Activated CD4-positive, alpha-beta T cell treated with anti-CD3 and anti-CD28 coated beads, Interleukin-2, amount 10 ng/mL, durations not matched to agents 7 days and 5 days (primary cell): ENCODE data around the gene MED29. TPM values are rescaled to one million over a fixed set of nuclear protein-coding genes. Genes with fewer than 3 reads are reported as not detected.

Source experiments
- CTCF ChIA-PET: fragments of 350-600 bp; sonication (Branson Sonifier 250); formaldehyde crosslinking; loops from one replicate; lab custom pipeline; 2021; ENCODE audit warnings: antibody characterized with exemption; lab: Charles Lee
- POLR2A ChIA-PET: fragments of 350-600 bp; sonication (Branson Sonifier 250); formaldehyde crosslinking; loops from one replicate; lab custom pipeline; 2021; ENCODE audit warnings: antibody characterized with exemption; lab: Charles Lee
- DNase-seq: peaks from one replicate; pipeline ENCODE4 v3.0.0-alpha.2; 2020
- H3K27ac Mint-ChIP-seq: one replicate; pipeline ENCODE4 v1.8.0; 2021; ENCODE audit warnings: mild to moderate bottlenecking, moderate library complexity, mixed read lengths
- H3K27me3 Mint-ChIP-seq: one replicate; pipeline ENCODE4 v1.8.0; 2021; ENCODE audit warnings: mixed read lengths
- H3K36me3 Mint-ChIP-seq: one replicate; pipeline ENCODE4 v1.8.0; 2021; ENCODE audit warnings: low read depth, mixed read lengths
- H3K4me1 Mint-ChIP-seq: one replicate; pipeline ENCODE4 v1.8.0; 2021; ENCODE audit warnings: mixed read lengths
- H3K4me3 Mint-ChIP-seq: one replicate; pipeline ENCODE4 v1.8.0; 2021; ENCODE audit warnings: mild to moderate bottlenecking, moderate library complexity, mixed read lengths
- H3K9me3 Mint-ChIP-seq: one replicate; pipeline ENCODE4 v1.8.0; 2021; ENCODE audit warnings: mixed read lengths
- total RNA-seq, 2 experiments: library from RNA; stranded (reverse); gene quantifications; one replicate each; pipeline ENCODE4 v1.2.3, GENCODE V29; 2021

The MED29 gene
- total RNA-seq, 2 experiments from 2014 or later = 34.9 to 40.1 TPM

GRCh38 chr19:39356073-39356472, 35.1 kb upstream of the MED29 start:
- POLR2A ChIA-PET = no interaction called here
- H3K36me3 Mint-ChIP-seq = peaks cover 48% of the 10 kb centered on the region
- CTCF ChIA-PET = interaction anchor here (0.8 kb wide), 1 partner anchor 45 kb away, joined by 3 read pairs; no protein-coding TSS in a partner anchor

DNA sequence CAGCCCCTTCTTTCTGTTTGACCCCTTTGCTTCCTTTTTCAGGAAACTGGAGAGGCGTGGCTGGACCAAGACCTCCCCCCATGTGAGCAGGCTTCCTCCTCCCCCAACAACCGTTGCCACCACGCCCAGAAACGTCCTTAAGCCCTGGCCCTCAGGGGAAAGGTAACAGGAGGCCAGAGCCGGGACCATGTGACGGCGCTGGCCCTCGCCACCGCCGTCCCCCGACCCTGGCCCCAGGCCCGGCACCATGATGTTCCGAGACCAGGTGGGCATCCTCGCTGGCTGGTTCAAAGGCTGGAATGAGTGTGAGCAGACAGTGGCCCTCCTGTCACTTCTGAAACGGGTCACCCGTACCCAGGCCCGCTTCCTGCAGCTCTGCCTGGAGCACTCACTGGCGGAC, 34.5 kb upstream of the MED29 start:
- Mint-ChIP-seq H3K27me3 (no peaks in the 10 kb centered on the region), H3K27ac (no peak overlapping the region), H3K36me3 (peaks cover 43% of the 10 kb centered on the region), H3K9me3 (no peaks in the 10 kb centered on the region), H3K4me1 (peaks cover 9% of the 10 kb centered on the region), H3K4me3 (no peak overlapping the region)
- POLR2A ChIA-PET = no interaction called here
- CTCF ChIA-PET = interaction anchor here (1.1 kb wide), 1 partner anchor 55 kb away, joined by 3 read pairs; no protein-coding TSS in a partner anchor
- DNase-seq = no peak

More at GRCh38 chr19:39356073-39356472, 35.1 kb upstream of the MED29 start:
- no peaks in the 10 kb centered on the region for H3K27me3 Mint-ChIP-seq
- peaks cover 15% of the 10 kb centered on the region for H3K4me1 Mint-ChIP-seq
- no peak overlapping the region for H3K27ac Mint-ChIP-seq
- no peak for DNase-seq
- no peak overlapping the region for H3K4me3 Mint-ChIP-seq
- H3K9me3 Mint-ChIP-seq = no peaks in the 10 kb centered on the region

GRCh38 chr19:39359026-39359425, 32.2 kb upstream of the MED29 start:
- ChIA-PET POLR2A (no interaction called here), CTCF (no interaction called here)
- Mint-ChIP-seq H3K27ac (no peak overlapping the region), H3K27me3 (no peaks in the 10 kb centered on the region), H3K36me3 (peaks cover 35% of the 10 kb centered on the region), H3K4me1 (peaks cover 1% of the 10 kb centered on the region), H3K9me3 (no peaks in the 10 kb centered on the region), H3K4me3 (no peak overlapping the region)
- no peak for DNase-seq

GRCh38 chr19:39360599-39360998, 30.6 kb upstream of the MED29 start:
- H3K4me1 Mint-ChIP-seq = no peaks in the 10 kb centered on the region
- H3K9me3 Mint-ChIP-seq = no peaks in the 10 kb centered on the region
- DNase-seq = no peak
- POLR2A ChIA-PET = no interaction called here
- CTCF ChIA-PET = no interaction called here
- no peak overlapping the region for H3K4me3 Mint-ChIP-seq
- peaks cover 33% of the 10 kb centered on the region for H3K36me3 Mint-ChIP-seq
- H3K27me3 Mint-ChIP-seq = no peaks in the 10 kb centered on the region
- H3K27ac Mint-ChIP-seq = peak overlapping the region; percentile 25

DNA sequence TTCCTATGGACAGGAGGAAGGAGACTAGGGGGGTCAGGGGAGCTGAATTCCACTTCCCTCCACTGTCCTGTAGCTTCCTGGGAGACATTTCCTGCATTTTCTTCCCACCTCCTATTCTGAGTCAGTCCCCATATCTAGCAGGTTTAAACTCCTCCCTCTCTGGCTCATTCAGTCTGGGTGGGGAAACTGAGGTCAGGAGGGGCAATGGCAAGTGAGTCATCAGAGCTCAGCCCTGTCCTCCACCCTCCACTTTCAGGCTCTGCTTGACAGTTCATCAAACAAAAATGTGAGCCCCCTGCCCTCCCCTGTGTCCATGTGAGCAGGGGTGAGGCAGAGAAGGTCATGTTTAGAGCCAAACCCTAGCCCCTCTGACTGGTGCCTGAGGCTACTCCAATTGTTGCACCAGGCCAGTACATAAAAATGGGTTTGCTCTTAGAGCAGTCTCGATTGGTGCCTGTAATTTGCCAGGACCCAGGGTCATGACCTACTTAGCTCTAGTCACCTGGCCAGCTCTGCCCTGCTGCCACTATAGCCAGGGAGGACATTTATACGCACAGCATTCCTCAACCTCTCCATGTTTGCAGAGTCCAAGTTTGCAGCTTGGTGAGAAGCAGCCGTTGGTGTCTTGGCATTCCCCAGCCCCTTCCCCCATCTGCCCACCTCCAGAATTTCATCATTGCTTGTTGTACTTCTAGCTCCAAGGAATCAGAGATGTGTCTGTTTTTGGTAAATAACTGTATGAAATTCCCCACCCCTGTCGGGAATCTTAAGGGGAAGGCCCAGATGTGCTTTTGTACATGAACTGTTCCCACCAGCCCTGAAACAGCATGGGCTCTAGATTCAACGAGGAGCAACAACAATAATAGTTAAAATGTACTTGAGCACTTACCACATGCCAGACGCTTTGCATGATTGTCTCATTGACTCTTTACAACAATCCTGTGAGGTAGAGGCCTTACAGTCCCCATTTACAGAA, 28.2 kb upstream of the MED29 start:
- CTCF ChIA-PET = interaction anchor here (0.6 to 1.6 kb wide), 6 partner anchors 8 to 624 kb away, joined by 3 to 5 read pairs (median 3); no protein-coding TSS in a partner anchor
- no peak for DNase-seq
- Mint-ChIP-seq H3K36me3 (peaks cover 19% of the 10 kb centered on the region), H3K9me3 (no peaks in the 10 kb centered on the region), H3K4me3 (no peak overlapping the region), H3K27me3 (no peaks in the 10 kb centered on the region), H3K27ac (no peak overlapping the region), H3K4me1 (no peaks in the 10 kb centered on the region)
- POLR2A ChIA-PET = interaction anchor here (0.6 kb wide), 1 partner anchor 26 kb away, joined by 4 read pairs; no protein-coding TSS in a partner anchor

DNA sequence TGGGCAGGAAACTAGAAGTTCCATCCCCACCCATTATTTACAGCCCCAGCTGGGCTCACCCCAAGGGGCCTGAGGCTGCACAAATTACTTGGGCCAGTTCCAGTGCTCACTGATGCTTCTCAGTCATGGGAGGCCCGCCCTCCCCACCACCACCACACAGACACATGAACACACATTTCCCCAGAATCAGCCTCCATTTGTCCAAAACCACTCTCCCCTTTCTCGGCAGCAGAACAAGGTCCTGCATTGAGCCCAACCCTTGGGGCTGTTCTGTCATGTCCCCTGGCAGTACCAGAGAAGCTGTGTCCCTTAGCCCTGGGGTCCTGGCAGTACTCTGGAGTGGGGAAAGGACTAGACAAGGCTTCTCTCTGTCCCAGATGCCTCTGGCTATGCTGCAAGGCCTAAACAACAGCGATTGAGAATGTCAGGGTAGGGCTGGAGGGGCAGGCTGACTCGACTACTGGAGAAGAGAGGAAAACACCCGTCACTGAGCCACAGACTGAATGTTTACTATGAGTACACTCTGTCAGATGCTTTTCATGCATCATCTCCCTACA, 27.2 kb upstream of the MED29 start:
- no peaks in the 10 kb centered on the region for H3K4me1 Mint-ChIP-seq
- ChIA-PET POLR2A (no interaction called here), CTCF (interaction anchor here (0.6 kb wide), 1 partner anchor 625 kb away, joined by 3 read pairs; no protein-coding TSS in a partner anchor)
- H3K4me3 Mint-ChIP-seq = no peak overlapping the region
- H3K9me3 Mint-ChIP-seq = no peaks in the 10 kb centered on the region
- H3K27me3 Mint-ChIP-seq = no peaks in the 10 kb centered on the region
- no peak overlapping the region for H3K27ac Mint-ChIP-seq
- H3K36me3 Mint-ChIP-seq = peaks cover 23% of the 10 kb centered on the region
- no peak for DNase-seq

DNA sequence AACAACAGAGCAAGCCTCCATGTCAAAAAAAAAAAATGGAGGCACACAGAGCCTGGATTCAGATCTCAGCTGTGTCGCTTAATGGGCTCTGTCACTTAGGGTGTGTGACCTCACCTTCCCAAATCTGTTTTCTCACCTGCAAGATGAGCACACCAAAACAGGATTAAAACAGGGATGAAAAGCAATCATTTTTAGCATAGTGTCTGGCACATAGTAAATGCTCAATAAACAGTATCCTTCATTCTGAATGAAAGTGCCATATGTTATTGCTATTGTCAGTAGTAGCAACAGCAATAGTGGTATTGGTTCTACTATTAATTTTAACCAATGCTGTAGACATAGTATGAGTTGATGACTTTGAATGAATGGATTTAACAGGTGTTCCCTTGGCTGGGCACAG, 25.6 kb upstream of the MED29 start:
- no peak overlapping the region for H3K4me3 Mint-ChIP-seq
- H3K27ac Mint-ChIP-seq = no peak overlapping the region
- H3K4me1 Mint-ChIP-seq = no peaks in the 10 kb centered on the region
- no peaks in the 10 kb centered on the region for H3K27me3 Mint-ChIP-seq
- peaks cover 24% of the 10 kb centered on the region for H3K36me3 Mint-ChIP-seq
- H3K9me3 Mint-ChIP-seq = no peaks in the 10 kb centered on the region
- no peak for DNase-seq
- CTCF ChIA-PET = interaction anchor here (1.1 kb wide), 1 partner anchor 23 kb away, joined by 4 read pairs; the partner anchor contains the start of gene SAMD4B
- POLR2A ChIA-PET = no interaction called here

- H3K9me3 Mint-ChIP-seq = no peaks in the 10 kb centered on the region
- no peak for DNase-seq
- no peak overlapping the region for H3K4me3 Mint-ChIP-seq
- CTCF ChIA-PET = interaction anchor here (0.7 to 1.5 kb wide), 2 partner anchors 14 to 22 kb away, joined by 3 read pairs; no protein-coding TSS in a partner anchor
- POLR2A ChIA-PET = no interaction called here
- peaks cover 34% of the 10 kb centered on the region for H3K36me3 Mint-ChIP-seq
- H3K27me3 Mint-ChIP-seq = no peaks in the 10 kb centered on the region
- H3K4me1 Mint-ChIP-seq = no peaks in the 10 kb centered on the region
- H3K27ac Mint-ChIP-seq = no peak overlapping the region
Measured at GRCh38 chr19:39369200-39369599, 22.0 kb upstream of the MED29 start.

- ChIA-PET CTCF (interaction anchor here (0.6 to 1.5 kb wide), 6 partner anchors 8 to 1037 kb away, joined by 3 to 5 read pairs (median 4); partner anchors contain the start of gene SAMD4B), POLR2A (no interaction called here)
- H3K4me3 Mint-ChIP-seq = no peak overlapping the region
- H3K27ac Mint-ChIP-seq = no peak overlapping the region
- peaks cover 29% of the 10 kb centered on the region for H3K36me3 Mint-ChIP-seq
- no peaks in the 10 kb centered on the region for H3K27me3 Mint-ChIP-seq
- DNase-seq = no peak
- no peaks in the 10 kb centered on the region for H3K4me1 Mint-ChIP-seq
- no peaks in the 10 kb centered on the region for H3K9me3 Mint-ChIP-seq
Measured at GRCh38 chr19:39370735-39371134, 20.4 kb upstream of the MED29 start.

DNA sequence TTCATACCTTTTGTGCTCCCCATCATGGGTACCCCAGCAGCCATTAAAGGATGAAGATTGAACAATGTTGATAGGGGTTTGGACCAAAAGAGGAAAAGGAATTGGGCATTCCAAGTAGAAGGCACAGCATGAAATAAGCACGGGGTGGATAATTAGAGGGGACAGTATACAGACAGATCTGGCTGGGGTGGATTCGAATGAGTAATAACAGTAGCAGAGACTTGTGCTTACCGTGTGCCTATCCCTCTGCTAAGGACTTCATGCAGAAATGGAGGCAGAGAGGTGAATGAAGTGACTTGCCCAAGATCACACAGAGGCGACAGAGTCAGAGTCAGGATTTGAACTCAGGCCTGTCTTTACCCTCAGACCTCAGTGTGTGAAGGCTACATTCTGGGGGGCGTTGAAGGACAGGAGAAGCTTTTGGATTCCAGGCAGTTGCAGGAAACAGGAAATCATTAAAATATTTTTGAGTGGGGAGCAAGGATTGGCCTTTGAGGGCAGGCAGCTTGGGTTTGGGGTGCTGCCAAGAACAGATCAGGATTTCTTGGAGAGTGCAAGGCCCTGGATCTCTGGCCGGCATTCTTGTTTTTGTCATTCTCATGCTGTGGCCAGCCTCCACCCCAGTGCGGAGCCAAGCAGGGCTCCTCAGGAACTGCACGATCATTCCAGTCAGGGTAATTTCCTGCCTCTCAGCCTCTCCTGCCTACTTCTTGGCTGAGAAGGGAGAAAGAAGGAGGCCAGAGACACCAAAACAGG, 19.0 kb upstream of the MED29 start:
- no peak for DNase-seq
- ChIA-PET CTCF (no interaction called here), POLR2A (no interaction called here)
- Mint-ChIP-seq H3K4me3 (no peak overlapping the region), H3K27ac (no peak overlapping the region), H3K36me3 (peaks cover 37% of the 10 kb centered on the region), H3K9me3 (no peaks in the 10 kb centered on the region), H3K4me1 (no peaks in the 10 kb centered on the region), H3K27me3 (no peaks in the 10 kb centered on the region)

GRCh38 chr19:39372941-39373340, 18.2 kb upstream of the MED29 start:
- Mint-ChIP-seq H3K27me3 (no peaks in the 10 kb centered on the region), H3K4me3 (no peak overlapping the region), H3K27ac (no peak overlapping the region), H3K36me3 (peaks cover 41% of the 10 kb centered on the region), H3K4me1 (no peaks in the 10 kb centered on the region), H3K9me3 (no peaks in the 10 kb centered on the region)
- CTCF ChIA-PET = interaction anchor here (1.5 kb wide), 1 partner anchor 30 kb away, joined by 4 read pairs; the partner anchor contains the start of gene SAMD4B
- no peak for DNase-seq
- POLR2A ChIA-PET = no interaction called here

GRCh38 chr19:39375929-39376328, 15.2 kb upstream of the MED29 start:
- H3K4me3 Mint-ChIP-seq = no peak overlapping the region
- H3K27me3 Mint-ChIP-seq = no peaks in the 10 kb centered on the region
- H3K9me3 Mint-ChIP-seq = no peaks in the 10 kb centered on the region
- peaks cover 40% of the 10 kb centered on the region for H3K36me3 Mint-ChIP-seq
- POLR2A ChIA-PET = interaction anchor here (0.7 kb wide), 1 partner anchor 9 kb away, joined by 3 read pairs; no protein-coding TSS in a partner anchor
- H3K4me1 Mint-ChIP-seq = no peaks in the 10 kb centered on the region
- CTCF ChIA-PET = interaction anchor here (0.5 to 0.6 kb wide), 2 partner anchors 40 to 125 kb away, joined by 3 read pairs; no protein-coding TSS in a partner anchor
- H3K27ac Mint-ChIP-seq = peak overlapping the region; percentile 20
- no peak for DNase-seq
